ENCODE measurements around the gene CPT1C.

Gene CPT1C

GRCh38 chr19:49684251-49684982, 6.5 kb upstream of the CPT1C start:
- DNase-seq: no peak

- DNase-seq: no peak
Measured at GRCh38 chr19:49684983-49685553, 5.8 kb upstream of the CPT1C start.

- no peak for DNase-seq
Measured at GRCh38 chr19:49685845-49686332, 5.0 kb upstream of the CPT1C start.

GRCh38 chr19:49686503-49687088, 4.3 kb upstream of the CPT1C start:
- no peak for DNase-seq

- no peak for DNase-seq
Measured at GRCh38 chr19:49687150-49687549, 3.8 kb upstream of the CPT1C start.

- no peak for DNase-seq
Measured at GRCh38 chr19:49687566-49688316, 3.2 kb upstream of the CPT1C start.

GRCh38 chr19:49688531-49689132, 2.3 kb upstream of the CPT1C start:
- DNase-seq: no peak

GRCh38 chr19:49689133-49690078, 1.5 kb upstream of the CPT1C start, which contains the start of gene ADM5:
TSS of gene ADM5 (plus strand) at chr19:49689594. CDS start at chr19:49689838, 244 bp downstream.
- DNase-seq: no peak

GRCh38 chr19:49690079-49690655, 749 bp upstream of the CPT1C start:
- DNase-seq: no peak

- no peak for DNase-seq
Measured at GRCh38 chr19:49691243-49692146, 579 bp downstream of the CPT1C start.

GRCh38 chr19:49692147-49692506, 1.2 kb downstream of the CPT1C start:
- no peak for DNase-seq

- no peak for DNase-seq
Measured at GRCh38 chr19:49696115-49696514, 5.2 kb downstream of the CPT1C start.

GRCh38 chr19:49696865-49697264, 5.9 kb downstream of the CPT1C start:
- DNase-seq: no peak

GRCh38 chr19:49699364-49699763, 8.4 kb downstream of the CPT1C start:
- no peak for DNase-seq

- DNase-seq: no peak
Measured at GRCh38 chr19:49700563-49700962, 9.6 kb downstream of the CPT1C start.

GRCh38 chr19:49701271-49701786, 10.4 kb downstream of the CPT1C start:
- no peak for DNase-seq

- no peak for DNase-seq
Measured at GRCh38 chr19:49704888-49705642, 14.1 kb downstream of the CPT1C start.

GRCh38 chr19:49705919-49706318, 15.0 kb downstream of the CPT1C start:
- DNase-seq: no peak

- no peak for DNase-seq
Measured at GRCh38 chr19:49710372-49710951, 19.5 kb downstream of the CPT1C start.
